SH-SY5Y (cell line): Measurements from ENCODE around the gene EGFR.

Experiments
- GATA2 ChIP-seq: IDR thresholded peaks from 2 replicates; pipeline ENCODE4 v1.6.1; 2011; ENCODE audit warnings: mild to moderate bottlenecking, low read depth, low read length
- GATA3 ChIP-seq: IDR thresholded peaks from 2 replicates; pipeline ENCODE4 v1.6.1; 2011; ENCODE audit warnings: low read depth, mild to moderate bottlenecking, low read length, moderate library complexity

DNA sequence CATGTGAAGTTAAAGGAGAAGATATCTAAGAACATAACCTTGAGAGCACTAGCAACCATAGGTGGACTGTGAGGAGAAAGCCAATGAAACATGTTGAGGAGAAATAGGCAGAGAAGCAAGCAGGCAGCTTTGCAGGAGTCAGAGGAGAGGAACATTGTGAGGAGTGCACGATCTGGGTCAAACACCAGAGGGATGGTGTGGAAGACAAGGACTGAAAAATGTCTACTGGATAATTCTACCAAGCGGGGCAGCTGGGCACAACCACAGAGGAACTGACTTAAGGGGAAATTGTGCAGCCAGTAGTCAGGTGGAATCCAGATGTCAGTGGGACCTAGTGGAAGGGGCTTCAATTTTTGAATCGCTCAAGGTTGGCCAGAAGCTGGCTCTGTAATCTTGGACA lies 234.4 kb downstream of the EGFR start:
- TF ChIP-seq GATA2 (no peak), GATA3 (no peak)
